GM18519 (cell line): ENCODE data around the gene CPTP.

ENCODE experiments used
- ATAC-seq: cut with Tn5 transposase; IDR thresholded peaks from one replicate; pipeline ENCODE4 v1.9.1; 2021; ENCODE audit warnings: mild to moderate bottlenecking, moderate library complexity; ENCODE audit not compliant: unreplicated experiment, low FRiP score

The CPTP gene

DNA sequence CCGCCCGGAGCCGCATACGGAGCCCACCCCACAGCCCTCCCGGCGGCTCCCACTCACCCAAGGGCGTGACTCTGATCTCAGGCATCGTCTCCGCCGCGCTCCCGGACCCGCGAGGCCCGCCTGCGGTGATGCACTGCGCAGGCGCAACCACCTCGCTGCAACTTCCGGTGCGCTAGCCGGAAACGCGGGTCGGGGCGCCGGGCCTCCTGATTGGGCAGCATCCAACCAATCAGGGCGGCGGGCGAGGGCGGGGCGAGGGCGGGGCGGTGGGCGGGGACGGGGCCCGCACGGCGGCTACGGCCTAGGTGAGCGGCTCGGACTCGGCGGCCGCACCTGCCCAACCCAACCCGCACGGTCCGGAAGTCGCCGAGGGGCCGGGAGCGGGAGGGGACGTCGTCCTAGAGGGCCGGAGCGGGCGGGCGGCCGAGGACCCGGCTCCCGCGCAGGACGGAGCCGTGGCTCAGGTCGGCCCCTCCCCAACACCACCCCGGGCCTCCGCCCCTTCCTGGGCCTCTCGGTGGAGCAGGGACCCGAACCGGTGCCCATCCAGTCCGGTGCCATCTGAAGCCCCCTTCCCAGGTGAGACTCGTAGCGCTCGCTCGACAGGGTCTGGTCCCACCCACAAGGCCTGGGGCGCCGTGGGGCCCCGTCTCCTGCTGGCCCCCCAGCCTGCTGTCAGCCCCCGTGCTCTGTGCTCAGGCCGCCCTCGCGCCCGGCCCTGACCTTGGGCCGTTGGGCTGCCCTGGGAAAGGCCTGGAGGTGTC lies at the start of gene CPTP, which contains the start of gene INTS11:
TSS of gene CPTP (plus strand) at position 279 of the 764 bp plus-strand sequence. CDS start 2,109 bp downstream, outside the sequence.
TSS of gene INTS11 (minus strand) at position 137 of the 764 bp plus-strand sequence. CDS start at position 85, 52 bp downstream.
- peak; percentile 62 for ATAC-seq

DNA sequence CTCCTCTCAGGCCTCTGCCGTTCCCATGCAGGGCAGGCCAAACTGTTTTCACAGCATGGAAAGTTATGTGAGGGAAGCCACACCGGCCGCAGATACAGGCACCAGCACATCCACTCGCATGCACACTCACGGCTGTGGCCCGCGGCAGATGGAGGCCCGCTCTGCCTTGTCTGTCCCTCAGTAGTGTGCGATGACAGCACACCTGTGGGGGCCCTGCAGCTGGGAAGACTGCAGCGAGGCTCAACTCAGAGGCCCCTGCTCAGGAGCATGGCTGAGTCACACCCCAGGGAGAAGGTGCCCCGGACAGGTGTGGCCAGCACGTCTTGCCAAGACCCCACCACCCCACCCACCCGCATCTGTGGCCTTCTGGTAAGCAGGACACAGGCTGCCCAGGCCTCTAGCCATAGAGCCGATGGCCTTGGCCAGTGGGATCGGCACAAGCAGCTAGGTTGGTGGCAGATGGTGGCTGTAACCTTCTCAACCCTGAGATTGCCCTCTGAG lies 49.6 kb upstream of the CPTP start:
- no peak for ATAC-seq

DNA sequence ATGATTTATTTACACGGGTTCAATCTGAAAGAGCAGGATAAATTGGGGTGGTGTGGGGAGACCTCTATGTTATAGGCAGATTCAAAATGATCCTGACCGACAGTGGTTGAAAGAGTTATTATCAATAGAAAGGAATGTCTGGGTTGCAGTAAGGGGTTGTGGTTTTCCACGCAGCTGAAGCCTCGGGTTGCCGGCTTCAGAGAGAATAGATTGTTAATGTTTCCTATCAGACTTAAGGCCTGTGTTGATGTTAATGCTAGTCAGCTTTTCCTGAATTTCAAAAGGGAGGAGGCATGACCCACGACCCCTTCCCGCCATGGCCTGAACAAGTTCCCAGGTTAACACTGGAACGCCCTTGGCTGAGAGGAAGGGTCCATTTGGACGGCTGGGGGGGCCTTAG lies 48.8 kb upstream of the CPTP start:
- no peak for ATAC-seq

DNA sequence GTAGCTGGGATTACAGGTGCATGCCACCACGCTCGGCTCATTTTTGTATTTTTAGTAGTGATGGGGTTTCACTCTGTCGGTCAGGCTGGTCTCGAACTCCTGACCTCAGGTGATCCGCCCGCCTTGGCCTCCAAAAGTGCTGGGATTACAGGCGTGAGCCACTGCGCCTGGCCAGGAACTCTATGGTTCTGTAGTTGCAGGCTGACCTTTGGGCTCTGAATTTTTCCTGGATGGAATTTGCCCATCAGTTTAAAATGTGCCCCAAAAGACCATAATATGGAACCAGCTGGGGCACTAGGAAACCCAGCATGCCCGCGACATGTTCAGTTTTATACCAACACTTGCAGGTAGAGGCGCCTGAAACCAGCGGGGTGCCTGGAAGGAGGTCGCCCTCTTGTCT lies 46.0 kb upstream of the CPTP start:
- no peak for ATAC-seq

DNA sequence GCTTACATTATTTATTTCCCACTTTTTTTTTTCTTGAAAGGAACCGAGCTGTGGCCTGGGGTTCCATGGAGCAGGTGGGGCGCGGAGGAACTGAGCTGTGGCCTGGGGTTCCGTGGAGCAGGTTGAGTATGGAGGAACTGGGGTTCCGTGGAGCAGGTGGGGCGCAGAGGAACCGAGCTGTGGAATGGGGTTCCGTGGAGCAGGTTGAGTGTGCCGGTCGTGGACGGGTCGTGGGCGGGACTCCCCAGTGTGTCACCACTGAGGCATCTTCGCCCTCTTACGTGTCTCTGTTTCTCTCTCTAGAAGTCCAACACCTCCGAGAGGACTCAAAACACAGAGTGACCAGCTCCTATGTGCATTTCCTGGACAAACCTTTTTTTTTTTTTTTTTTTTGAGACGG lies 45.6 kb upstream of the CPTP start:
- no peak for ATAC-seq

DNA sequence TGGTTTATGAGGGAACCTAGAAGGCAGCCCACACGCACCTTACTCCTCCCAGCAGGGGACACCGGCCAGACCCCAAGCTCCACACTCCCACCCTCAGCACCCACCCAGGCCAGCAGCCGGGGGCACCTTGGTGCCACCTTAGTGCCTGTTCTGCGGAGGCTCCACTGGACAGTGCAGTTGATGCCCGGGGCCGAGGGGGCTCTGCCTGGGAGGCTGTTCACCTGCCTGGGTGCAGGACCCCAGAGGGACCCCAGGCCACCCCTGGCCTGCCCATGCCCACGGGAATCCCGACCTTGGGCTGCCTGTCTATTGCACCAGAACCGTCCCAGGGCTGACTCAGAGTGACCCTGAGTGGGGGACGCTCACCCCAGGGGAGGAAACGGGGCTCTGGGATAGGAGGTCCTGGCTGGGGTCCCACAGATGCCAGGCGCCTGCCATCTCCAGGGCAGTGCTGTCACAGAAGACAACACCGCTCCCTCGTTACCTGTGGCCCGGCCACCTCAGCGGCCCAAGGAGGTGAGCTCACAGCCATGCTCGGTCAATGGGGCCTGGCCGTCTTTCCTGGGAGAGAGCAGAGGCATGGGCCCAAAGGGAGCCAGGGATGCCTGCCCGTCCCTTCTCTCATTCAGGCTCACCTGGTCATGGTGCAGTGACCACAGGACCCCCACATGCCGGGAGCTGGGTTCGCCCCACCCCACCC lies 43.7 kb upstream of the CPTP start:
- ATAC-seq: no peak

DNA sequence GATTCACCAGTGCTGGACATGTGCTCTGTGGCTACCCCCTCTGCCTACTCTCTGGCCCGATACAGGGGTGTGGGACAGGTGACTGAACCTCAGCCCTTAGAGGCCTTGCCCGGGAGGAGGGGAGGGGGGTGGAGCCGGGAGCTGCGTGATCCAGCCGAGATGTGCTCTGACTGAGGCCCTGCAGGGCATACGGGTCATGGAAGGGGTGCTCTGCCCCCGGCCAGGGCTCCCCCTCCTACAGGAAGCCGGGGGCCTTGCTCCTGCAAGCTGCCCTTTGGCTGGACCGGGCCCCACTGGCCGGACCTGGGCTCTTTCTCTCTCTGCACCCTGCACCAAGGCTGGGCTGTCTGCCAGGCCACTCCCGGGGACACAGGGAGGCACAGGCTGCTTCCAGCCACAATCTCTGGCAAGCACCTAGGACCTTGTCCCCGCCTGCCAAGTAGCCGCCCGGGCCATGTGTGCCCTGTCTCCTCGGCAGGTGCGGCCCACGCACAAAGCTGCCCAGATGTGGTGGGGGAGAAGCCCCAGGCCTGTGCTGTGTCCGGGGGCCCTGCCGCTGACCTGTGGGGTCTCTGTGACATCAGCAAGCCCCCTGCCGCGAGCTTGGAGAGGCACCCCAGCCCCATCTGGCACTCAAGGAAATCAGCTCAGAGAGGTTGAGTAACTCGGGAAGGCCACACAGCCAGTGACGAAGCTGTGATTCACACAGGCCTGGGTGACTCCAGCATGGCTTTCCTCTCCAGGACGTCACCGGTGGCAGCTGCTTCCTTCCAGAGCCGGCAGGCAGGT lies 42.9 kb upstream of the CPTP start:
- no peak for ATAC-seq

DNA sequence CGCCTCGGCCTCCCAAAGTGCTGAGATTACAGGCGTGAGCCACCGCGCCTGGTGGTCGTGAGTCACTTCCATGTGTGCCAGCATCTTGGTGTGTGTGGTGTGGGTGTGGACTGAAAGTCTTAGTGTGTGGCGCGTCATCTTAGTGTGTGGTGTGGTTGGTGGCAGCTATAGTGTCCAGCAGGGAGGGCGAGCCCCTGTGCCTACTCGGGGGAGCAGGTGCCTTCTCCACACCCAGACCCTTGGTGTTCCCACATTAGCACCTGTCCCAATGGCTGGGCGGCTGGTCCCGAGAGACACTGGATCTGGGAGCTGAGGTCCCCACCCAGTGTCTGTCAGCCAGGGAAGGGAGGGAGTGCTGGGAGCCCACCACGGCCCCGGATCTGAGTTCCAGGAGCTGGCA lies 41.6 kb upstream of the CPTP start:
- no peak for ATAC-seq

DNA sequence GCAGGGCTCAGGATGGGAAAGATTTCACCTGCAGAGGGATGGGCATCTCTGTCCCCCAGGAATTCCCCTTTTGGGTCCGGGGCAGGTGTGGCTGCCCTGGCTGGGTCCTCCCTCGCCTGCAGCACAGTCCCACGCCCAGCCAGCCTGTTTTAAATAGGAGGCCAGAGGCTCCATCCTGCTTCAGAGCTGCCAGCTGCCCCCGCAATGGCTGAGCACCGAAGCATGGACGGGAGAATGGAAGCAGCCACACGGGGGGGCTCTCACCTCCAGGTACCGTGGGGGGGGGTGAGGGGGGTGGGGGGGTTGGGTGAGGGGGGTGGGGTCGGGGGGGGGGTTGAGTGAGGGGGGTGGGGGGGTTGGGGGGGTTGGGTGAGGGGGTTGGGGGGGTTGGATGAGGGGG lies 40.8 kb upstream of the CPTP start:
- no peak for ATAC-seq

DNA sequence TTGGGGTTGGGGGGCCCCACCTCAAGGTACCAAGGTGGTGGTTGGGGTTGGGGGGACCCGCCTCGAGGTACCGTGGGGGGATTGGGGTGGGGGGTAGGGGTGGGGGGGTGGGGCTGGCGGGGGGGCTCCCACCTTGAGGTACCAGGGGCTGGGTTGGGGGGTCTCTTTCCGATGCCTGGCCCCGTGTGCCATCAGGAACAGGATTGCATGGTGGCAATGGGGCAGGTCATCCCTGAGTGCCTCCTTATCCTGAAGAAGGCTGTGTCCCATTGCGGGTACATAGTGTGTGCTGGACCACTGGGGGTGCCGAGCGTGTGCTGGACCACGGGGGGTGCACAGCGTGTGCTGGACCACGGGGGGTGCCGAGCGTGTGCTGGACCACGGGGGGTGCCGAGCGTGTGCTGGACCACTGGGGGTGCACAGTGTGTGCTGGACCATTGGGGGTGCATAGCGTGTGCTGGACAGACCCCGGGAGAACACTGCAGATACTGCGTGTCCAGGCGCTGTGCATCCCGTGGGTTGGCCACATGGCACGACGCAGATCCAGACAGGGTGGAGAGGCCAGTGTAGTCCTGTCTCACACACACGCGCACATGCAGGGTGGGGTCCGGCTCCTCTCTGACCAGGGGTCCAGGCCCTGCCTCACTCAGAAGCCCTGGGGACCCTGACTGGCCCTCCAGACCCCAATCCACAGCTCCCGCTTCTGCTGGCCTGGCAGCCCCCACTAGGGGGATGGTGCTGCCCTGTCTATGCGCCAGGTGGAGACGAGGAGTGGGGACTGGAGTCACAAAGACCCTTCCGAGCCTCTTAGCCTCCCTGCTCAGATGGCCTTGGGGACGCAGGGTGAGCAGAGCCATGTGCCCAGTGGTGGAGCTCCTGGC lies 40.1 kb upstream of the CPTP start:
- ATAC-seq: no peak

DNA sequence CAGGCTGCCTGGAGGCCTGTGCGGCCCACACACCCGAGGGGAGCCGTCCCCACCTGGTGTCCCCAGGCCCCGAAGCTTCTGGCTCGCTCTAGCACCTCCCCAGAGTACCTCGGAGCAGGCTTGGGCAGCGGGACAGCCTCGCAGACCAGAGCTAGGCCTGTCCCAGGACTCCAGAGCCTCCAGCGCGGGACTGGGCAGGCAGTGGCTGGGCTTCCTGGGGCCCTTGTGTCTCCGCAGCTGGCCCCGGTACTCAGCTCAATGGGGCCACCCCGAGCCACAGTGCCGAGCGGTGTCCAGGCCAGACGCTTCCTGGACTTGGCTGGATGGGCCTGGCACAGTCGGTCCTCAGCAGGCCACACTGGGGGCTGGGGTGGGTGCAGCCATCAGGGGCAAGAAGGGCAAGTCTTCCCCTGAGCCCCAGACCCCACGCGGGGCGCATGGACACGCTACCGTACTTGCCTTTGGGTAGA lies 39.5 kb upstream of the CPTP start:
- no peak for ATAC-seq

DNA sequence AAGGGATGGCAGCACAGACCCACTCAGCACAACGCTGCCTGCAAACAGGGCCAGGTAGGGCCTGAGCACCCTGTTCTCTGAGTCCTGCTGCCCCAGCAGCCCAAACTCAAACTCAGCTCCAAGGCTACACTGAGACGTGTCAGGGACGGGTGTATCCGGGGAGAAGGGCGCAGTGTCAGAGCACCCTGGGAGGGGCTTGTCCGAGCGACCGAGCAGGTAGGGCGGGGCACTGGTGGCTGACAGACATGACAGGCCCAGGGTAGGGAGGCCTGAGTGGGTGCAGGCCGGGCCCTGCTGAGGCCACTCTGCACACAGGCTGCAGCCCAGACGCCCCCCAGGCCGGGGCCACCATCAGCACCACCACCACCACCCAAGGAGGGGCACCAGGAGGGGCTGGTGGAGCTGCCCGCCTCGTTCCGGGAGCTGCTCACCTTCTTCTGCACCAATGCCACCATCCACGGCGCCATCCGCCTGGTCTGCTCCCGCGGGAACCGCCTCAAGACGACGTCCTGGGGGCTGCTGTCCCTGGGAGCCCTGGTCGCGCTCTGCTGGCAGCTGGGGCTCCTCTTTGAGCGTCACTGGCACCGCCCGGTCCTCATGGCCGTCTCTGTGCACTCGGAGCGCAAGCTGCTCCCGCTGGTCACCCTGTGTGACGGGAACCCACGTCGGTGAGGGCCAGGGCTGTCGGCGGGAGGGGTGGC lies 38.8 kb upstream of the CPTP start:
- no peak for ATAC-seq

DNA sequence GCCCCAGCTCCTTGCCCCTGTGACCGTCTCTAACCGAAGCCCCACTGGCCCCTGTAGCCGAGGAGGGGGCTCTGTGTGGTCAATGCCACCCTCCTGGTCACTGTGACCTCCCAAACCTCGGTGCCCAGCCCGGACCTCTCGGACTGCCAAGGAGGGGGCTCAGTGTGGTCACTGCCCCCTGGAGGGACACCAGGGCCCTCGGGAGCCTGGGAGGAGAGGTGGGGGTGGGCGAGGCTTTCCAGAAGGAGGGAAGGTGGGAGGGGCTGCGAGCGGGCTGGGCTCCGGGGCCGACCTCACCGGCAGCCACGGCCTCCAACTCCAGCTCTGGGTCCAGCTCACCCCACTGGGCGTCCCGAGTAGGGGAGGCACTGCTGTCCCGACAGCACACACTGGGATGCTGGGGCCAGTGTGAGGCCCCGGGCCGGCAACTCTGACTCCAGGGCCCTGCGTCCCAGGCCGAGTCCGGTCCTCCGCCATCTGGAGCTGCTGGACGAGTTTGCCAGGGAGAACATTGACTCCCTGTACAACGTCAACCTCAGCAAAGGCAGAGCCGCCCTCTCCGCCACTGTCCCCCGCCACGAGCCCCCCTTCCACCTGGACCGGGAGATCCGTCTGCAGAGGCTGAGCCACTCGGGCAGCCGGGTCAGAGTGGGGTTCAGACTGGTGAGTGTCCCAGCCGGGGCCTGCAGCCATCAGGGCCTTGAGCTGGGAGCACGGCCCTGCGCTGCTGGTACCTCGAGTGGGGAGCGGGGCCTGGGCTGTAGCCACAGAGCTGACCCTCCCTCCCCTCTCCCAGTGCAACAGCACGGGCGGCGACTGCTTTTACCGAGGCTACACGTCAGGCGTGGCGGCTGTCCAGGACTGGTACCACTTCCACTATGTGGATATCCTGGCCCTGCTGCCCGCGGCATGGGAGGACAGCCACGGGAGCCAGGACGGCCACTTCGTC lies 38.0 kb upstream of the CPTP start:
- ATAC-seq: no peak

DNA sequence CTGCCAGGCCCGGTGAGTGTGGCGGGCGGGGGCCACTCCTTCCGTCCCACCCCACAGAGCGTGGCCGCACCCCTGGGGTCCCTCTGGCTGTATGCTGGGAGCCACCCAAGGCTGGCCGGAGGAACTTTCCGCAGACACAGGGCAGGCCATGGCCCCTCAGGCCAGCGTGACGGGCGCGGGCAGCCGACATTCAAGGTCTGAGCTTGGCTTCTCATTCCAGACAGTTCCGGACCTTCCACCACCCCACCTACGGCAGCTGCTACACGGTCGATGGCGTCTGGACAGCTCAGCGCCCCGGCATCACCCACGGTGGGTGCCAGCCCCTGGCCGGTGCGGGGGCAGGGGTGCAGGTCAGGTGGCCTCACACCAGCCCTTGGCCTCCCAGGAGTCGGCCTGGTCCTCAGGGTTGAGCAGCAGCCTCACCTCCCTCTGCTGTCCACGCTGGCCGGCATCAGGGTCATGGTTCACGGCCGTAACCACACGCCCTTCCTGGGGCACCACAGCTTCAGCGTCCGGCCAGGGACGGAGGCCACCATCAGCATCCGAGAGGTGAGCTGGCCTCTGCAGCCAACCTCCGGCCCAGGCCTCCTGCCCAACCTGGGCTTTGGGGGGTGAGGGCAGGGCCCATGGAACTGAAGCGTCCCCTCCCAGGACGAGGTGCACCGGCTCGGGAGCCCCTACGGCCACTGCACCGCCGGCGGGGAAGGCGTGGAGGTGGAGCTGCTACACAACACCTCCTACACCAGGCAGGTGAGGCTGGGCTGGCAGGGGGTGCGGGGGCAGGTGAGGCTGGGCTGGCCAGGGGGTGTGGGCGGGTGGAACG lies 37.1 kb upstream of the CPTP start:
- ATAC-seq: no peak

DNA sequence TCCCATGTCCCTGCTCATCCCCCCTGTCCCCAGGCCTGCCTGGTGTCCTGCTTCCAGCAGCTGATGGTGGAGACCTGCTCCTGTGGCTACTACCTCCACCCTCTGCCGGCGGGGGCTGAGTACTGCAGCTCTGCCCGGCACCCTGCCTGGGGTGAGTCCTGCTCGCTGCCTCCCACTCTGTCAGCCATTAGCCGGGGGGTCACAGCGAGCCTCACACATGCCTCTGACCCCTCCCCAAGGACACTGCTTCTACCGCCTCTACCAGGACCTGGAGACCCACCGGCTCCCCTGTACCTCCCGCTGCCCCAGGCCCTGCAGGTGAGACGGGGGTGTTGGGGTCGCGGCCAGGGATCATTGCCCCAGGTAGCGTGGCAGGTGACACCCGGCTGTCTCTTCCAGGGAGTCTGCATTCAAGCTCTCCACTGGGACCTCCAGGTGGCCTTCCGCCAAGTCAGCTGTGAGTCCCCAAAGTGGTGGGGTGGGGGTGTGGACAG lies 34.3 kb upstream of the CPTP start:
- ATAC-seq: no peak

DNA sequence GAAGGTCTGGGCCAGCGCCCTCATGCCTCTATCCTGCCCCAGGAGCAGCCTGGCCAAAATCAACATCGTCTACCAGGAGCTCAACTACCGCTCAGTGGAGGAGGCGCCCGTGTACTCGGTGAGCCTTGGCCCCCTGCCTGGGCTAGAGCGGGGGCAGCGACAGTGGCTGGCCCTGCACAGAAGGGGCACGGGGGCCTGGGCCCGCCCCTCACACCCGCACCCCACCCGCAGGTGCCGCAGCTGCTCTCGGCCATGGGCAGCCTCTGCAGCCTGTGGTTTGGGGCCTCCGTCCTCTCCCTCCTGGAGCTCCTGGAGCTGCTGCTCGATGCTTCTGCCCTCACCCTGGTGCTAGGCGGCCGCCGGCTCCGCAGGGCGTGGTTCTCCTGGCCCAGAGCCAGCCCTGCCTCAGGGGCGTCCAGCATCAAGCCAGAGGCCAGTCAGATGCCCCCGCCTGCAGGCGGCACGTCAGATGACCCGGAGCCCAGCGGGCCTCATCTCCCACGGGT lies 33.5 kb upstream of the CPTP start:
- no peak for ATAC-seq
